HG03025 (cell line): ENCODE data around the gene KANK3.

Experiments
- ATAC-seq: cut with Tn5 transposase; IDR thresholded peaks from one replicate; pipeline ENCODE4 v1.9.1; 2021; ENCODE audit warnings: mild to moderate bottlenecking, moderate library complexity; ENCODE audit not compliant: unreplicated experiment, low FRiP score

Gene KANK3

DNA sequence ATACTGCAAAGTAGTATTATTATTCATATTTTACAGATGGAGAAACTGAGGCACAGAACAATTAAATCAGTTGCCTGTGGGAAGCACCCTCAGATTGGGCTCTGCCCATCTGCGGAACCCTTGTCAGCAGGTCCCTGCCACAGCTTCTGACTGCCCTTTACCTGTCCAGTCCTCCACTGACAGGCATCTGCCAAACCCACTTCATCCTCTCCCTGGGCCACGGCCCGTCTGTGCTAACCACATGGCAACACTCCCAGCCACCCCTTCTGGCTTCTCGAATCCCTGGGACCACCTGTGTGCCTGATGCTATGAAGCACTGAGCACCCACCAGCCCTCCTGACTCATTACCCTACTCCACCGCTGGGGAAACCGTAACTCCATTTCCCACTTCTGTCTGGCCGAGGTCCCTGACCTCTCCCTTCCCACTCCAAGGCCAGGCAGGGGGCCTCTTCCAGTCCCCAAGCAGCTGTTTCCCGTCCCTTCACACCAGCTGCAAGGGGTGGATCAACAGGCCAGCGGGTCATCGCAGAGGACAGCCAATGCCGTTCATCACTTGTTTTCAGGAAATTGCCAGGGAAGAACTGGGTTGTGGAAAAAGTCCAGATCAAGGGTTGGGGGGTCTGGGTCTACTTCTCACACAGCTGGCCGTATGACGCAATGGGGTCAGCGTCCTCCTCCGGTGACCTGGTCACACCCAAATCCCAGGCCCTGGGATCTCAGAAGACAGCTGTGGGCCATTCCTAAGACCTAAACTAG, 2.5 kb downstream of the KANK3 start:
- ATAC-seq: no peak

DNA sequence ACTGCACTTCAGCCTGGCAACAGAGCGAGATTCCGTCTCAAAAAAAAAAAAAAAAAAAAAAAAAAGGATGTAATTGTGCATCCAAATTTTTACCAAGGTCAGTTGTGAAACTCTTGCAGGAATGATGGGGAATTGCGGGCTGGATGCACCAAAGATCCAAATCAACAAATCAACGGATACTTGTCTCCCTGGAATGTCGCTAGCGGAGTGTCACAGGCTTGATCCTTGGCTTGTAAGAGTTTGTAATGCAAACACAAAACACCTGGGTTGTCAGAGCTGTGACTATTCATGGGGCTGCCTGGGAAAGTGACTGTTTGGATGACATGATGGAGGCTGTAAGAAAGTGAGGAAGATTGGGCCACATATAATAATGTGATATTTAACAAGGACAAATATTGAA, 4.2 kb downstream of the KANK3 start:
- ATAC-seq: no peak

DNA sequence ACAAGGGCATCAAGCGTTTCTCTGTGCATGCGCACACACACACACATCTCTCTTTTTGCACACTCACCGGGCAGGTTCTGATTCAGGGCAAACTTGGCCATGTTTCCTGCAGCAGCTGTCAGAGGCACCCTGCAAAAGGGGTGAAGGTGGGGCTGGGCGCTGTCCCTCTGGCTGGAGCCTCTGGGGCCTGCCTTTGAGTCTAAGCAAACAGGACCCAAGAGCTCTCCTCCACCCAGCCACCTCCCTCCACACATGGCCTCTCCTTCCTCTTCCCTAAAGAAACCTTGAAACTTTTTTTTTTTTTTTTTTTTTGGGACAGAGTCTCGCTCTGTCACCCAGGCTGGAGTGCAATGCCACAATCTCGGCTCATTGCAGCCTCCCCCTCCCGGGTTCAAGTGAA, 5.3 kb downstream of the KANK3 start:
- ATAC-seq: no peak

DNA sequence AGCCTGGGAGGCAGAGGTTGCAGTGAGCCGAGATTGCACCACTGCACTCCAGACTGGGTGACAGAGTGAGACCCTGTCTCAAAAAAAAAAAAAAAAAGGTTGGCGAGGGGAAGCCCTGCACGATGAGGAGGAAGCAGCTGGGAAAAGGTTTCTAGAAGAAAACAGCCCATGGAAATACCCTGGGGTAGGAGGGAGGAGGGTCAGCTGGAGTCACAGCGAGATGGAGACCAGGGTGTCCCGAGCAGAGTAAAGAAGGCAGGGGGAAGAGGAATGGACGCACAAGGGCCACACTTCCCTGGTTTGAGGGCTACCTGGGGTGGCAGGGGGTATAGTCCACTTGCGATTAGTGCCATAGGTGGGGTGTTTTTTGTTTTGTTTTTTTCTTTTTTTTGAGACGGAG, 6.4 kb downstream of the KANK3 start:
- no peak for ATAC-seq

DNA sequence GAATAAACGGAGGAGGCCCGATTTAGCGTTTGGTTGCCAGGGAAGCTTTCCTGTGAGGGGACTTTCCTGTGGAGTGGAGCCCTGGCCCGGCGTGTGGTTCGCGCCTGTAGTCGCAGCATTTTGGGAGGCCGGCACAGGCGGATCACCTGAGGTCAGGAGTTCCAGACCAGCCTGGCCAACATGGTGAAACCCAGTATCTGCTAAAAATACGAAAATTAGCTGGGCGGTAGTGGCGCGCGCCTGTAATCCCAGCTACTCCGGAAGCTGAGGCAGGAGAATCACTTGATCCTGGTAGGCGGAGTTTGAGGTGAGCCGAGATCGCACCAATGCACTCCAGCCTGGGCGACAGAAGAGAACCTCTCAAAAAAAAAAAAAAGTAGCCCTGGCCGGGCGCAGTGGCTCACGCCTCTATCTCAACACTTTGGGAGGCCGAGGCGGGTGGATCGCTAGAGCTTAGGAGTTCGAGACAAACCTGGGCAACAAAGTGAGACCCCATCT, 6.9 kb downstream of the KANK3 start:
- ATAC-seq: no peak

DNA sequence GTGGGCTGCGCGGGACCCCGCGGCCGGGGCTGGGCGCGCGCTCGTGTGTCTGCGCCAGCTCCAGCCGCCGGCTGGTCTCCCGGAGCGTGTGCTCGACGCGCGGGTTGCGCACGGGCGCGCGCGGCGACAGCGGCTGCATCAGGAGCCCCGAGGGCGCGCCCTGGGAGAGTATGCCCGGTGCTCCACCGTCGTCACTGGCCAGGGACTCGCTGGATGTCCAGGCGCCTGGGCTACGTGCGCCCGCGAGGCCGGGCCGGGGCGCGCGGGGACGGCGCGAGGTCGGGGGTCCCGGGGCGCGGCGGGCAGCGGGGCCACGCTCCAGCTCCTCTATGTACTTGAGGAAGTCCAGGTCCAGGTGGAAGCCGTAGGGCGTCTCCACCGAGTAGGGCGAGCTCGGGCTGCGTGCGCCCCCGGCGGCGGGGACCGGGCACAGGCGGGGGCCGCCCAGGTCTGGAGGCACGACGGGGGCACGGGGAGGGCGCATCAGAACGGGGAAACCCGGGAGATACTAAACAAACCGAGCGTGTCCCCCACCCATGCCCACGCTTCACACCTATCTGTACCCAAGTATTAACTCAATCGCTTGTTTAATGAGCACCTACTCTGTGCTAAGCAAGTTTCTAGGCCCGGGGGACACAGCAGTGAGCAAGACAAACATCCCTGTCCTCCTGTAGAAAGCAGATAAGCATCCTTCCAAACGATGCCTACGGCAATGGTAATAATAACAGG, 7.6 kb downstream of the KANK3 start:
- no peak for ATAC-seq

DNA sequence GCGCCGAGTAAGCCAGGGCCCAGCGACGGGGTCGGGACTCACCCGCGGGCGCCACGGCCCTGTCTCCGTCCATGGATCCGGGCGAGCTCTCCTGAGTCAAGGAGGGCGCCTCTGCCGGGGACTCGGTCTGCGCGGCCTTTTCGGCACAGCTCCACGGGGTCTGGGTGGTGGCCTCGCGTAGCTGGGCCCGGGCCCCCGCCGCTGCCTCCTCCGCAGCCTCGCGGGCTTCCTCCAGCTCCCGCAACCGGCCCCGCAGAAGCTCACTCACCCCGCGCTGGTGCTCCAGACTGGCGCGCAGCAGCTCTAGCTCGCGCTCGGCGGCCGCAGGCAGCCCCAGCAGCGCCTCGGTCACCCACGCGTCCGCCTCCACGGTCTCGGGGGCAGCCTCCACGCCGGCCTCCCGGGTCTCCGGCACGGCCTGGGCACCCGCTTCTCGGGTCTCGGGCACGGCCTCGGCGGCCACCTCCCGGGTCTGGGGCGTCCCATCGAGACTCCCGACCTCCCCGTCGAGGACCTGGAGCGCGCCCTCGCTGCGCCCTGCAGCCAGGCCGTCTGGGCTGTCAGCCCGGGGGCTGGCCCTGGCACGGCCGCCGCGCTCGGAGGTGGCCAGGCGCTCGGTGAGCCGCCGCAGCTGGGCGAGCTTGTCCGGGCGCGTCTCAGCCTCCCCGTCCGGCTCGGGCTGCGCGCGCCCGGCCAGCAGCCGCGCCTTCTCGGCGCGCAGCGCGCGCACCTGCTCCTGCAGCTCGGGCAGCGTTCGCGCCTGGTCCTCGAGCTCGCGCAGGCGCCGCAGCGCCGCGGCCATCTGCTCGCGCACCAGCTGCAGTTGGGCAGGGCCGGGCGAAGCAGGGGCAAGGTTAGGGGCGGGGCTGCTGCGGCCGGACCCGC, 8.4 kb downstream of the KANK3 start:
- ATAC-seq: no peak

DNA sequence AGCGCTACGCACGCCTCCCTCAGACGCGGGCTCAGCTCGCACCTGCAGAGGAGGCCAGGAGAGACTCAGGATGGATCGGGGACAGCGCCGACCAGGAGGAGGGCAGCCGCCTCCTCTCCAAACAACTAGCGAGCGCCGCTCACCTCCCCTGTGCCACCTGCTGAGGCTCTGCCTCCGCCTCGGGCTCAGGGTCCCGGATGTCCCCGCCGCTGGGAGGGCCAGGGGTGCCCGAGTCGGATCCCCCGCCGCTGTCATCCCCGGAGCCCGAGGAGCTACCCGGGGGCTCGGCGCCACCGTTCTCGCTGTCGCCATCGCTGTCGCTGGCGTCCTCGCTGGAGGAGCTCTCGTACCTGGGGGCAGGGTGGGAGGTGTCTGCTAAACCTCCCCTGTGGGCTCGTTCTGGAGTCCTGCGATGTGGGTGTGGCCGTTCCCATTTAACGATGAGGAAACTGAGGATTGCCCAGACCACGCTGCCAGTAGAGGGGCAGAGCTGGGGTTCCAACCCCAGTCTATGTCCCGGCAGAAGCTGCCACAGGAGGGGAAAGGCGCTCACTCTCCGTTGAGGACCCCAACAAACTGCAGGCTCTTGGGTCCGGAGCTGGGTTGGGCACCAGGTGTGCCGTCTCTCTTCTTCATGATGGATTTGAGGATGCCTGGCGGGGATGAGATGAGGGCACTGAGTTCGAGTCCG, 9.2 kb downstream of the KANK3 start:
- no peak for ATAC-seq

DNA sequence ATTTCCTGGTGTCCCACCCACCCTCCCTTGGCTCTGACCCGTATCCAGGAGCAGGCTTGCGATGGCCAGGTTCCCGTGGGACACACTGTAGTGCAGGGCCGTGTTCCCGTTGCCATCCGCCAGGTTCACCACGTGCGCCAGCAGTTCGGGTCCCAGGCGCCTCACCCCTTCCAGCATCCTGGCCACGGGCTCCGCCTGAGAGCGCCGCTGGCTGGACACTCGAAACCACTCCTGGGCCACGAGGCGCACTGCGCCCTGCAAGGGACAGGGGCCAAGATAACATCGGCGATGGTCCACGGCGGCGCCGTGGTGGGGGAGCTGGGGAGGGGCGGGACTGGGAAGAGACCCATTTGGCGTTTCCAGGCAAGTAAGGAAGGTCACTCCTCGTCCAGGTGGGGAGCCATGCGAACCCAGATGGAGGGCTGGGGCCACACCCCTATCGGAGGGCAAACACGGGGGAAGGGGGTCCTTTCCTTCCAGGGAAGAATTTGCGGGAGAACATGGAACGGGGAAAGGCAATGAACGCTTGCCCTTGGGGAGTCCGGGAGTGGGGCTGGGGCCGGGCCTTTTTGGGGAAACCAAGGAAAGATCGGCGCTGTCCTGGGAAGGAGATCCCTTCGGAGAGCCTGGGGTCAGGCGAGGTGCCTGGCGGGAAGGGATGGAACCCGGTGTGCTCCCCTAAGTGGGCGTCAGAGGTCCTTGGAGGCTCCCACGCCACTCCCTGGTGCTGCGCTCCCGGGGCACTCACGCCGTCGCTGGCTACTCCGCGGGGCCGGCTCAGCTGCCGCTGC, 9.9 kb downstream of the KANK3 start:
- no peak for ATAC-seq

DNA sequence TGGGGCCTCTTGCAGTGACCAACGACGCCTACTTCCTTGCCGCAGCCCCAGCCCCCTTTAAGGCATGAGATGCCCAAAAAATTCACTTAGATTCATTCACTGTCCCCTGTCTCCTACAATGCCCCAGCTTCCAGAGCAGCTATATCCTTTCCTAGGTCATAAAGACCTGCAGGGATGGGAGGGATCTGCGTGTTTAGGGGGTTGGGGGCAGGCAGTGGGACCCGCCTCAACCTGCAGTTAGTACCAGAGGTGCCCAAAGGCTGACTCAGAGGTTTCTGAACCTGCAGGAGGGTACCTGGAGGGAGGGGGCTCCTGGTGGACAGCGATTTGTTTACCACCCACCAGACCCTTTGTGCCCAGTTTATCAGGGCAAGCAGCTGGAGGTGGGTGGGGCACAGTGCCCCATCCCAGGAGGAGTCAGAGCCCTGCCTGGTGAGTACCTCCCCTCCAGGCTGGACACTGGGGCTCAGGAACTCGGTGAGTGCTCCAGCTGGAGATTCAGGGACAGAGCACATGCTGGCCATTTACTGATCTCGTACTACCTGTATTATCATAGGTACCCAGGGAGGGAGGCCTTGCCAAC, 11.7 kb downstream of the KANK3 start:
- ATAC-seq: no peak

DNA sequence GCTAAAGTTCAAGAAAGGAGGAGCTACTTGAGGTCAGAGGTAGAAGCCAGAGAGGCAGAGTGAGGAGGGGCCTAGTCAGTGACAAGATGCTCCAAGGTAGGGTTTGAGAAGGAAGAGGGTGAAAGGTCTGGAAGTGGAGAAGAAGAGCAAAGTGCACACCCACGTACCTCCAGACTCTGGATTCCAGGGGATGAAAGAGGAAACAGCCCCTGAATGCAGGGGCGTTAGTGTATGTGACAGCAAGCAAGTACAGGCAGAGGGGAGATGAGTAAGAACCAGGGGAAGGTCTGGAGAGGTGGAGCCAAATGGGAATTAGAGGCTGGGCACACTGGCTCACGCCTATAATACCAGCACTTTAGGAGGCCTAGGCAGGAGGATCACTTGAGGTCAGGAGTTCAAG, 13.1 kb downstream of the KANK3 start:
- no peak for ATAC-seq

DNA sequence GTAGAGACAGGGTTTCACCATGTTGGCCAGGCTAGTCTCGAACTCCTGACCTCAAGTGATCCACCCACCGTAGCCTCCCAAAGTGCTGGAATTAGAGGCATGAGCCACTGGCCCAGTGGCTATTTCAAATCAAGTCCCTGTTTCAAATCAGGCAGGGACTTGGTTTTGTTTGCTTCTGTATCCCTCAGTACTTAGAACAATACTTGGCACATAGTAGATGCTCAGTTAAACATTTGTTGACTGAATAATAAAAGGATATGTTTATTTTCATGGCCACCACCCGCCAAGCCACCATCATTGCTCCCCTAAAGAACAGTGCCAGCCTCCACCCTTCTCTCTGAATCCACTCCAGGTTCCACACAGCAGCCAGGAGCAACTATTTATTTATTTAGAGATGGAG, 17.6 kb downstream of the KANK3 start:
- no peak for ATAC-seq

DNA sequence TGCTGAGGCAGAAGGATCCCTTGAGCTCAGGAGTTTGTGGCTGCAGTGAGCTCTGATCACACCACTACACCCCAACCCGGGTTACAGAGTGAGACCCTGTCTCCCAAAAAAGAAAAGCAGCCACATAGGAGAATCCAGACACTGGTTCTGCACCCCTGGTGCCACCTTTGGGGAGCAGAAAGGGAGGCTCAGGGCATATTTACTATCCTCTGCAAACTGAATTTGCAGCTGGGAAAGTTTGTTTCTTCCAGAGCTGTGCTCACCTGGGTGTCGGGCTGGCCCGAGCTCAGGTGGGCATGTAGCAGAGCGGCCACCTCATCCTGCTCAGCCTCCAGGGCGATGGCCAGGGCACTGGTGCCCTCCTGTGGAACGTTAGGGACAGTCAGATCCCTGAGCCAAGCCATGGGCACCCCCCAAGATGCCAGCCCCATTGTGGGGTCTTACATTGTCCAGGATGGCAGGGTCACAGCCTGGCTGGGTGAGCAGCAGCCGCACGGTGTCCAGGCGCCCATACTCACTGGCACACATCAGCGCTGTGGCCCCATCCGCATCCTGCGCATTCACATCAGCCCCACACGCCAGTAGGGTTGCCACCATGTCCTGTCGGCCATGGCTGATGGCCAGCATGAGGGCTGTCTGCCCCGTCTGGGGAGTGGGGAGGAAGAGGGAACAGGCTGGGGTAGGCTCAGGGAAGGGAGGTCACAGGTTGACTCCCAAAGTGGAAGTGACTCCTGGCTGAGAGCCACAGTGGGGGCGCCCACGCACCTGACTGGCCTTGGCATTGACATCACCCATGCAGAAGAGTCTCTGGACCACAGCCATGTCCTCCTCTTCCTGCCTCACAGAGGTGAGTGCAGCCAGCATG, 18.6 kb downstream of the KANK3 start:
- ATAC-seq: no peak

DNA sequence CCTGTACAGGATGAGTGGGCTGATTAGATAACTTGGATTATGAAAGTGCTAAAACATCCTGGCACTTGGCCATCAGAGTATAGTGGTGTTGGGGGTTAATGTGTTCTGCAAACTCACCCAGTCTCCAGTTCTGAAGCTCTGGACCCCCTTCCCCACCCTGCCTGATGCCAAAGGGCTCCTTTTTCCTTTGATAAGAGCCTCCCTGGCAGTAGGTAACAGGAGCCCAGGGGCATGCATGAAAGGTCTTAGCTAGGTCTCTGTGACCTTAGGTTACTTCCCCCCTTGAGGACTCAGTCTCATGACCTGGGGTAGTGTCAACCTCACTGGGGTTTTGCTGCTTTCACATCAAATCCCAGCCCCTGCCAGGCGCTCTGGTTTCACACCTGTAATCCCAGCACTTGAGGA, 19.3 kb downstream of the KANK3 start:
- ATAC-seq: no peak

DNA sequence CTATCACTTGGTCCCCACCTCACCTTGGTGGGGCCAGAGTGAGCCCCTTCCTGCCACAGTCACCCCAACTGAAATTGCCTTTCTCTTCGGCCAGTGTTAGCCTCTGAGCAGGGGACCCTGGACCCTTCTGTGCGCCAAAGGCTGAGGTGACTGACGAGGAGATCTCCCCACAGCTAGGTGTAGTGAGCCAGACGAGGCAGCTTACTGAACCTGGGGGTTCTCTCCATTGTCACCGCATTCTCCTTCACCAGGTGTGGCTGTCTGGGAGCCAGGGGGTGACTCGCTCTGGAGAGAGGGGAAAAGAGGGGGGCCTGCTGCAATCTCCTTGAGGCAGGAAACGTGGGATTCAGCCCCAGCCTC, 20.4 kb downstream of the KANK3 start:
- ATAC-seq: no peak

DNA sequence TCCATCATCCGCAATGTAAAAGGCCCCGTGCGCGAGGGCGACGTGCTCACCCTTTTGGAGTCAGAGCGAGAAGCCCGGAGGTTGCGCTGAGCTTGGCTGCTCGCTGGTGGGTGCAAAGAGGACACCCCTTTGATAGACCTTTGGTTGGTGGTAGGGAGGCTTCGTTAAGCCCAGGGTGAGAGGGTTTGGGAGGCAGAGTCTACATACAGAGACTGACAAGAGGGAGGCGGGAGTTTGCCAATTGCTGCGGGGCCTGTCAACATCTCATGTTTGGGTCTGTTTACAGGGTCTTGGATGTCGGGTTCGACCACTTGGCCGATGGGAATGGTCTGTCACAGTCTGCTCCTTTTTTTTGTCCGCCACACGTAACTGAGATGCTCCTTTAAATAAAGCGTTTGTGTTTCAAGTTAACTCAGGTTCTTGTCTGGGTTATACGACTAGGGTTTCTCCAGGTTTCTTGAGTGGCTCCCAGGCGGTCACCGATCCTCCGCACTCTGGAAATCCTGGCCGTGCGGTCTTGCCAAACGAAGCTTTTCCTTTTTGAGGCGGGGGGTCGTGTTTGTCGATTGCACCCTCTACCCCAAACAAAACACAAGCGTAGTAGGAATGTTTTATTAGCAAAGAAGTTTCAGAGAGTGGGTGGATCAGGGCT, 20.9 kb downstream of the KANK3 start:
- no peak for ATAC-seq

DNA sequence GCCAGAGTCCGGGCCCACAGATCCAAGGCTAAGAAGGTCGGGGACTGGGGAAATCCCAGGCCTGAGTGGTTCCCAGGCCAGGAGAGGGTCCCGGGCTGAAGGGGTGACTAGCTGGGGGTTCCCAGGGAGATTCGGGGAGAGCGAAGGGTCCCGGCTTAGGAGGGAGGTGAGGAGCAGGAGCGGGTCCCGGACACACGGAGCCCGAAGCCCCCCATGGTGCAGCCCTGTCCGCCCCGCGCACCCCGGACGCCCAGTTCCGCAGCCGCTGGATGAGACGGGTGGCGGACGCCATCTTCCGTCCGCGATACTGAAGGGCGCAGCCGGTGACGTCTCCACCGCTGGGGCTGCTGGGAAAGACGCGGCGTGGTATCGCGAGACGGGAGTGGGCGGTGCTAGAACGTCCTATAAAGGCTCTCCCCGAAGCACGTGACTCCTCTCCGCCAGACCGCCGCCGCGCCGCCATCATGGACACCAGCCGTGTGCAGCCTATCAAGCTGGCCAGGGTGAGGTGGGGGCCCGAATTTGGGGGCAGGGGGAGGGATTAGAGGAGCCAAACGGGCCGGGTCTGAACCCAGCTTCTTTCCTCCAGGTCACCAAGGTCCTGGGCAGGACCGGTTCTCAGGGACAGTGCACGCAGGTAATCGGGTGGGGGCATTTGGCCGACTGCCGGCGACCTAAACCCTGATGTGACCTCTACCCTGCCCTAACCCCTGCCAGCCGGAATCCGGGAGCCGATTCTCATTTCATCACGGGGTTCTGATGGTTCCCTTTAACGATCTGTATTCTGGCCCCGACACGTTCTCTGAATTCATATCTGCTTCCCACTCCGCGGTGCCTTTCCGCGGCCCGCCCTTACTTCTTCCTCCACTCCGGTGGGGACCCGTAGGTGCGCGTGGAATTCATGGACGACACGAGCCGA, 21.7 kb downstream of the KANK3 start, which contains the start of the genes NDUFA7 and RPS28:
Gene NDUFA7, minus strand, starts transcription at position 309 of the 919 bp plus-strand sequence. Its CDS starts 17 bp downstream, at position 292.
Gene RPS28, plus strand, starts transcription at position 430 of the 919 bp plus-strand sequence. Its CDS starts 35 bp downstream, at position 465.
- ATAC-seq: peak; percentile 69
